Measurements from ENCODE around the gene IKZF1. TPM values are rescaled to one million over a fixed set of nuclear protein-coding genes. Genes with fewer than 3 reads are reported as not detected.

IKZF1 gene
- total RNA-seq, 1 donor from 2014 or later: 1.1 TPM

GRCh38 chr7:50283731-50284130 lies 20.8 kb upstream of the IKZF1 start:
- no peak for DNase-seq
- Mint-ChIP-seq H3K9me3 (ENCODE audit: unreplicated experiment) (no peaks in the 10 kb centered on the region), H3K27me3 (ENCODE audit: unreplicated experiment) (peaks cover 3% of the 10 kb centered on the region), H3K27ac (ENCODE audit: unreplicated experiment) (no peak overlapping the region), H3K4me3 (ENCODE audit: unreplicated experiment) (no peak overlapping the region), H3K36me3 (ENCODE audit: unreplicated experiment) (no peaks in the 10 kb centered on the region), H3K4me1 (ENCODE audit: low read depth, unreplicated experiment) (no peaks in the 10 kb centered on the region)
- no peak for TF ChIP-seq CTCF (IDR thresholded peaks at IDR 0.05; ENCODE audit: partially characterized antibody, unreplicated experiment)

DNA sequence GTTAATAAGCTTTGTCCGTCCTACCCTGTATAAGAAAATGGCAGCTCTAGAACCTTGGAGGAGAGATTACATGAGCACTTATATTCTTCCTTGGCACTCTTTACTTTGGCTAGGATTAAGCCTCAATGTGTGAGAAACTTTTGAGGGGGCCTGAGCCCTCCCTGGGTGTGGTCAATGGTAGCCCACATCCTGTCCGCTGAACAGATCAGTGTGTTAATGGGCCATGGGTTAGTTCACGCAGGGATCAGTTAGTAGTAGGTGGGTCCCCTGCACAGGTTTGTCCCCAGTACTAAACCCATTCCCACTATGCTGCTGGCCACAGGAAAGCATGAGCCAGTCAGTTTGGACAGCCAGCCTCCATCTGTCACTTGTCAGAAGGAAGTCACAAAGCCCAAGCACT lies 20.2 kb upstream of the IKZF1 start:
- DNase-seq: no peak
- no peak for TF ChIP-seq CTCF (IDR thresholded peaks at IDR 0.05; ENCODE audit: partially characterized antibody, unreplicated experiment)
- Mint-ChIP-seq H3K27ac (ENCODE audit: unreplicated experiment) (no peak overlapping the region), H3K4me3 (ENCODE audit: unreplicated experiment) (no peak overlapping the region), H3K4me1 (ENCODE audit: low read depth, unreplicated experiment) (no peaks in the 10 kb centered on the region), H3K9me3 (ENCODE audit: unreplicated experiment) (no peaks in the 10 kb centered on the region), H3K36me3 (ENCODE audit: unreplicated experiment) (no peaks in the 10 kb centered on the region), H3K27me3 (ENCODE audit: unreplicated experiment) (peaks cover 2% of the 10 kb centered on the region)

- no peak overlapping the region for H3K4me3 Mint-ChIP-seq (ENCODE audit: unreplicated experiment)
- H3K36me3 Mint-ChIP-seq (ENCODE audit: unreplicated experiment): no peaks in the 10 kb centered on the region
- H3K9me3 Mint-ChIP-seq (ENCODE audit: unreplicated experiment): no peaks in the 10 kb centered on the region
- no peaks in the 10 kb centered on the region for H3K4me1 Mint-ChIP-seq (ENCODE audit: low read depth, unreplicated experiment)
- TF ChIP-seq CTCF (IDR thresholded peaks at IDR 0.05; ENCODE audit: partially characterized antibody, unreplicated experiment): no peak
- no peak for DNase-seq
- no peak overlapping the region for H3K27ac Mint-ChIP-seq (ENCODE audit: unreplicated experiment)
- peaks cover 2% of the 10 kb centered on the region for H3K27me3 Mint-ChIP-seq (ENCODE audit: unreplicated experiment)
These were observed 19.2 kb upstream of the IKZF1 start for GRCh38 chr7:50285269-50285668.

DNA sequence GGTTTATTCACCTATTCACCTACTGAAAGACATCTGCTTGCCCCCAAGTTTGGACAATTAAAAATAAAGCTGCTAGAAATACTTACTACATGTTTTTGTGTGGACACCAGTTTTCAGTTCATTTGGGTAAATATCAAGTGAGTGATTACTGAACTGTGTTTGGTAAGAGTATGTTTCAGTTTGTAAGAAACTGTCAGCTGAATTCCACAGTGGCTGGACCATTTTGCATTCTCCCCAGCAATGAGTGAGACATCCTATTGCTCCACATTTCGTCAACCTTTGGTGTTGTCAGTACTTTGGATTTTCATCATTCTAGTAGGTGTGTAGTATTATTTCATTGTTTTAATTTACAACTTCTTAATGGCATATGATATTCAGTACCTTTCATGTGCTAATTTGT lies 17.4 kb upstream of the IKZF1 start:
- peaks cover 2% of the 10 kb centered on the region for H3K27me3 Mint-ChIP-seq (ENCODE audit: unreplicated experiment)
- H3K27ac Mint-ChIP-seq (ENCODE audit: unreplicated experiment): no peak overlapping the region
- no peaks in the 10 kb centered on the region for H3K9me3 Mint-ChIP-seq (ENCODE audit: unreplicated experiment)
- no peak overlapping the region for H3K4me3 Mint-ChIP-seq (ENCODE audit: unreplicated experiment)
- DNase-seq: no peak
- no peaks in the 10 kb centered on the region for H3K36me3 Mint-ChIP-seq (ENCODE audit: unreplicated experiment)
- TF ChIP-seq CTCF (IDR thresholded peaks at IDR 0.05; ENCODE audit: partially characterized antibody, unreplicated experiment): no peak
- no peaks in the 10 kb centered on the region for H3K4me1 Mint-ChIP-seq (ENCODE audit: low read depth, unreplicated experiment)

GRCh38 chr7:50292165-50292757 lies 12.3 kb upstream of the IKZF1 start:
- H3K4me1 Mint-ChIP-seq (ENCODE audit: low read depth, unreplicated experiment): no peaks in the 10 kb centered on the region
- no peak for DNase-seq
- H3K27ac Mint-ChIP-seq (ENCODE audit: unreplicated experiment): no peak overlapping the region
- H3K9me3 Mint-ChIP-seq (ENCODE audit: unreplicated experiment): no peaks in the 10 kb centered on the region
- no peaks in the 10 kb centered on the region for H3K36me3 Mint-ChIP-seq (ENCODE audit: unreplicated experiment)
- no peaks in the 10 kb centered on the region for H3K27me3 Mint-ChIP-seq (ENCODE audit: unreplicated experiment)
- TF ChIP-seq CTCF (IDR thresholded peaks at IDR 0.05; ENCODE audit: partially characterized antibody, unreplicated experiment): no peak
- H3K4me3 Mint-ChIP-seq (ENCODE audit: unreplicated experiment): no peak overlapping the region
